GM19372 (cell line): ENCODE measurements around the gene SRSF9.
"Not testable (repeated sequence)": the region's sequence is repeated elsewhere in the genome, so short reads cannot be mapped to it uniquely, and the experiment has no call there.

Experiments used
- ATAC-seq: cut with Tn5 transposase; IDR thresholded peaks from one replicate; pipeline ENCODE4 v1.9.1; 2021; ENCODE audit warnings: mild to moderate bottlenecking, low read depth, moderate library complexity; ENCODE audit not compliant: unreplicated experiment

The SRSF9 gene

DNA sequence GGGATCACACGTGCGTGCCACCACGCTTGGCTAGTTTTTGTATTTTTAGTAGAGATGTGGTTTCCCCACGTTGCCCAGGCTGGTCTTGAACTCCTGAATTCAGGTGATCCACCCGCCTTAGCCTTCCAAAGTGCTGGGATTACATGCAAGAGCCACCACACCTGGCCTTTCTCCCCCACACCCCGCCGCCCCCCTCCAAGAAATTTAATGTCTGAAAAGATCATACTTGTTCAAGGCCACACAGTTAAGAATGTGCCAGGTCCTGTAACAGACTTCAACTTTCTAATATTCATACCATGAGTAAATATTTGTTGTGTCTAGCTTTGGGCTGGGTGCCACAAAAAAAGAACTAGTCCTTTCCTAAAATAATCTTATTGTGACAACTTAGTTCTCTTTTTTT lies 14.2 kb downstream of the SRSF9 start:
- no peak for ATAC-seq

DNA sequence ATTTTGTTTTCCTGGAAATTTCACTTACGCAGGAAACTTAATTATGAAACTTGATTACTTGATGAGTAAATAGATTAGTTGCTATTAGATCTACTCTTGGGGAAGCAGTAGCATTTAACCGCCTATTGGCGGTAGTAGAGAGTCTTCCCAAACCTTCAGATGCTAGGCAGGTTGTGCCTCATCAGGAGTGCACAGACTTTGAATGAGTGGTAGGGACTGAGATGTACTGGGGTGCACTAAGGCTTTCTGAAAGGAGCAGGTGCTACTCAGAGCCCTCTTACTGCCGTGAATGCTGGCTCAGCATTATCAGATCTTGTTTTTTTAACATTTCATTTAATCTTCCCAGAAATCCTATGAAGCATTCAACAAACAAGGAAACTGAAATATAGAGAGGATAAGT lies 15.6 kb downstream of the SRSF9 start:
- ATAC-seq: no peak

DNA sequence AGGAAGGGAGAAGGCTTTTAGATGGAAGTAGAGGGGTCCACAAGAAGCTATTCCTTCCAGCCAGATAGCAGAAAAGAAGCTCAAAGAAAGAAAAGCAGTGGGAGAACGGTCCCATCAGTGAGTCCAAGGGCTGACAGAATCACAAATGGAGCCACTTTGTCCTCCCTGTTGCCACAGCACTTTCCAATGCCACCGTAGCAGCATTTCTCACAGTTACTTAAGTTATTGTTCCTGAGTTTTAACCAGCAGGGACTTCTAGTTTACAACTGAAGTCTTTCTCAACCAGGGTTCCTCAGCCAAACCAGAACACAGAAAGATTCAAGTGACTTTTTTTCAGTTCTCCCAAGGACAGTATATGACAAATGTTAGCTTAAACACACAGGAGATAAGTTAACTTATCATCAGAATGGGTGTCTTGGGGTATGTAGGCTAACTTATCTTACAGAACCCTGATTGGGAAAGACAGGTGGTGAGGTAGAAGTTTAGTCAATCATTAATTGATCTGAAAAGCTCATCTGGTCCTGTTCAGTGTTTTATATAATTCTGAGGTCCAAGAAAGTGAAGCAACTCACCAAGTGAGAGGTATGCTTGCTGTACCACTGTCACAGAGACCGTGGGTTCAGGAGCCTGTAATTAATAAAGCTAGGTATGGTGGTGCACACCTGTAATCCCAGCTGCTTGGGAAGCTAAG lies 16.3 kb downstream of the SRSF9 start:
- ATAC-seq: no peak

DNA sequence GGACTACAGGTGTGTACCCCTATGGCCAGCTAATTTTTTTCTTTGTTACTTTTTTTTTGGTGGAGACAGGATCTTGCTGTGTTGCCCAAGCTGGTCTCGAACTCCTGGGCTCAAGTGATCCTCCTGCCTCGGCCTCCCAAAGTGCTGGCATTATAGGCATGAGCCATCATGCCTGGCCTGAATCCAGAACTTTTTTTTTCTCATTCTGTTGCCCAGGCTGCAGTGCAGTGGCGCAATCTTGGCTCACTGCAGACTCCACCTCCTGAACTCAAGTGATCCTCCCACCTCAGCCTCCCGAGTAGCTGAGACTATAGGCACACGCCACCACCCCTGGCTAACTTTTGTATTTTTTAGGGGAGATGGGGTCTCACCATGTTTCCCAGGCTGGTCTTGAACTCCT lies 17.0 kb downstream of the SRSF9 start:
- not testable (repeated sequence) for ATAC-seq

DNA sequence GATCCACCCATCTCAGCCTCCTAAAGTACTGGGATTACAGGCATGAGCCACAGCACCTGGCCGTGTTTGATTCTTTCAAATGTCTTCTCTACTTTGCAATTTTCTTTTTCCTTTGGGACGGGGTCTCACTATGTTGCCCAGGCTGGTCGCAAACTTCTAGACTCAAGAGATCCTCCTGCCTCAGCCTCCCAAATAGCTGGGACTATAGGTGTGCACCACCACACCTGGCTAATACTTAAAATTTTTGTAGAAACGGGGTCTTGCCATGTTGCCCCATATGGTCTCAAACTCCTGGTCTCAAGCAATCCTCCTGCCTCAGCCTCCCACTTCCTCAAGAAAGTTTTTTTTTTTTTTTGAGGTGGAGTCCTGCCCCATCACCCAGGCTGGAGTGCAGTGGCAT lies 21.6 kb downstream of the SRSF9 start:
- ATAC-seq: no peak

DNA sequence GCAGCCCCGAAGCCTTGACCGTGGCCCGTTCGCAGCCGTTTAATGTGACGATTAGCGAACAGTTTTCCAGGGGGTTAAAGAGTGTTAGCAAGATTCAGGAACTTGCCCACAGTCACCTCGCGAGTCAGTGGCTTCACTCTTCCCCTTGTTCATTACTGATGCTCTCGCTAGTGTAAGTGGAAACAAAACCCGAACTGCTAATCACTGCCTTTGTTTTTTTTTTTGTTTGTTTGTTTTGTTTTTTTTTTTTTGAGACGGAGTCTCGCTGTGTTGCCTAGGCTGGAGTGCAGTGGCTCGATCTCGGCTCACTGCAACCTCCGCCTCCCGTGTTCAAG lies 22.7 kb downstream of the SRSF9 start:
- ATAC-seq: not testable (repeated sequence)

DNA sequence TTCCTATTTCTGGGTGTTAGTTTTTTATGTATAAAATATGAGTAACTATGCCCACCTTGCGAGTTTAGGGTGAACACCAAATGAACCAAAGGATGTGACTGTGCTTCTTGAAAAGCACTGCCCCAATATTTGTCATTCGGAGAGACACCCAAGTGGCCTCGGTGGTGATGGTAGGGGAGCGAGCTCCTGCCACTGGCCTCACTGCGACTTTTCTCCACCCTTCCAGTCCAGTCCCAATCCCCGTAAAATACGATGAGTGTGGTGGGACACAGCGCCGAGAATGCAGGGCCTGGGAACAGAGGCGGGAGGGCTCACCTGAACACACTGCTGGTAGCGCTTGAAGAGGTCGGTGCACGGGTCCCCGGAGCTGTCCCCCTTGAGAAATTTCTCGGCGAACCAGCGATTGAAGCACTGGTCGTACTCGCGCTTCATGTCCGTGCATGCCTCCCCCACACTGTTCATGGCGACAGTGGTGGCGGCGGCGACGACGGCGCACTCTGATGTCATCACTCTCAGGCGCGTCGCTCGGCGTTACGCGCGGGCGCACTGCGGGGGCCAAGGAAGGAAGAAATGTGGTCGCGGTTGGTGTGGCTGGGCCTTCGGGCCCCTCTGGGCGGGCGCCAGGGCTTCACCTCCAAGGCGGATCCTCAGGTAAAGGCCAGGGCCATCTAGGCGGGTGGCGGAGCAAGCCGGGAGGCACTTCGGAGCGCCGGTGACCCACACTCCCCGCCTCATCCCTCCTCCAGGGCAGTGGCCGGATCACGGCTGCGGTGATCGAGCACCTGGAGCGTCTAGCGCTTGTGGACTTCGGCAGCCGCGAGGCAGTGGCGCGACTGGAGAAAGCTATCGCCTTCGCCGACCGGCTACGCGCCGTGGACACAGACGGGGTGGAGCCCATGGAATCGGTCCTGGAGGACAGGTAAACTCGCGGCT lies 23.4 kb downstream of the SRSF9 start, which contains the start of the genes GATC and TRIAP1:
Gene GATC (plus strand): TSS at position 534 of the 933 bp plus-strand sequence. CDS start 37 bp downstream, at position 571.
Gene TRIAP1 (minus strand): TSS at position 474 of the 933 bp plus-strand sequence. CDS start 12 bp downstream, at position 462.
- ATAC-seq: peak; percentile 86

DNA sequence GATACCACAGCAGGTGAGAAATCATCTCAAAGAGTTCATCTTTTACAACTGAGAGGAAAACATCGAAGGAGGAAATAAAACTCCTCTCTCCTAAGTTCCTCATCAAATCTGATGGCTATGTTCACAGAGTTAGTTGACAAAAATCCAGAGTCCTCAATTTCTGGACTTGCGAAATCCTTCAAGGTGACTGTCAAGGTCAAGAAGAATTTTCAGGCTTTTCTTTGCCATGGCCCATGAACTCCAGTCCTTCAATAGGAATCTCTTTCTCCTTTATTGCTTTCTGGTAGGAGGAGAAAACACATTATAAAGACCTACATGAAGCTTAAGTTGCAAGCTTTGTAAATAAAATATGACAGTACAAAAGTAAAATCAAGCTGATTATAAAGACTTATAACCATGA lies 24.9 kb downstream of the SRSF9 start:
- no peak for ATAC-seq

DNA sequence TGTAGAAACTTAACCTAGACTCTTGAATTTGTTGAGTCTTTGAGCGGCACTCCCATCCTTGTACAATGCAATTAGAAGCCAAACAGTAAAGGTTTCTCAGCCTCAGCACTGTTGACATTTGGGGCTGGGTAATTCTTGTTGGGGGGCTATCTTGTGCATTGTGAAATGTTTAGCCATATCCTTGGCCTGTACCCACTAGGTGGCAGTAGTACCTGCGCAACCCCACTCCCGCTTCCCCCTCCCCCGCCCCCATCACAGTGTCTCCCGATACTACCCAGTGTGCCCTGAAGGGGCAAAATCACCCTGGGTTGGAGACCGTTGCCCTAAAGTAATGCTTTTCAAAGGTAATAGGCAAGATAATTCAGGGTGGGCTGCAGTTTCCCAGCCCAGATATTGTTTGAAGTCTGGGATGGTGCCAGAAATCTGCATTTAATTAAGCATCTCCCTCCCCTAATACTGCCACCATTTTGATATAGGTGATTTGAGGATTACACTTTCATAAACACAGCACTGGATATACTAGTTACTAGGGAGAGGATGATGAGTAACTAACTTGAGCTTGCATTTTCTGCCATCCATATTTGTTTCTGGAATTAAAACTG lies 29.8 kb downstream of the SRSF9 start:
- ATAC-seq: no peak

DNA sequence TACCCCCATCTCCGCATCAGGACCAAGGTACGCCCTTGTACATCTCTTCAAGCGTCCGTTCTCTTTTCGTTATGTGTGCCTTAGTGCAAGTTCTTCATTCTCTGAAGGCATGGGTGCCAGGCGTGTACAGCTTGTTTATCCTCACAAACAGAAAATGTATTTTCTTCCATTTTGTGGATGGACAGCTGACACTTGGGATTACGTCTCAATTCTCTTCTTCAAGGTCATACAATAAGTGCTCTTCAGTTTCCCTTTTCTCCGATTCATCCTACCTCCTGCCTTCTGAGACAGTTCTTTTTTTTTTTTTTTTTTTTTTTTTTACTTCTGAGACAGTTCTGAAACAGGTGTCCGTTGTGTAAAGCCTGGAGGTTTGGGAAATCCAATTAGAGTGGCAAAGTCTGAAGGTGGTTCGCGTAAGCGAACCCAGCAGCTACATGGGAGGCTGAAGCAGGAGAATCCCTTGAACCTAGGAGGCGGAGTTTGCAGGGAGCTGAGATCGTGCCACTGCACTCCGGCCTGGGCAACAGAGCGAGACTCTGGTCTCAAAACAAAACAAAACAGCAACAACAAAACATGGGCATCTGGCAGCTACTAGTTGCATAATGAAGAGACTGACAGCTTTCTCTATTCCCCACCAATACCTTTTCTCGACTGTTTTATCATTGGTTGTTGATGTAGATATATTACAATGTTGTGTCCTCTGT lies 30.9 kb downstream of the SRSF9 start:
- no peak for ATAC-seq

DNA sequence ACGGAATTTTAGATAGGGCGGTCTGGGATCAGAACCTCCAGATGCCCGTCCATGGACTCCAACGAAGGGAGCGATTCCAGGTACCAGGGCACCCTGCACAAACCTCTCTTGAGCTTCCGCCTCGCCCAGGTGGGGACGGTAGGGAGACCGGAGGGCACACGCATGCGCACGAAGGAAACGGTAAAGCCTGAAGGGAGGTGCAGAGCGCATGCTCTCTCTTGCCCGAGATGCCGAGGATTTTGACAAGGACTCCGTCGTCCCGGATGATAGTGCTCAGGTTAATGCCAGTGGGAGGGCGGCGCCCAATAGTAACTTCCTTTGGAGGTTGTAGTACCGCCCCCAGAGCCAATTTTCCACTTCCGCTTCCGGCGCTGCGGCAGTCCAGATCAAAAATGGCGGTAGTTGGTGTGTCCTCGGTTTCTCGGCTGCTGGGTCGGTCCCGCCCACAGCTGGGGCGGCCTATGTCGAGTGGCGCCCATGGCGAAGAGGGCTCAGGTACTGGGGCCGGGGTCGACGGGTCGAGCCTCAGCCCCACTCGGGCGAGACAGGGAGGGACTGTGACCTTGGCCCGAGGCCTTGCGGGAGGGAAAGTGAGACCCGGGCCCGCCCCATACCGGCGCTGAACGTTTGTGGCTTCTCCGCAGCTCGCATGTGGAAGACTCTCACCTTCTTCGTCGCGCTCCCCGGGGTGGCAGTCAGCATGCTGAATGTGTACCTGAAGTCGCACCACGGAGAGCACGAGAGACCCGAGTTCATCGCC lies 31.6 kb downstream of the SRSF9 start, which contains the start of gene COX6A1:
Gene COX6A1 (plus strand): TSS at position 379 of the 760 bp plus-strand sequence. CDS start 14 bp downstream, at position 393.
- ATAC-seq: peak; percentile 95

DNA sequence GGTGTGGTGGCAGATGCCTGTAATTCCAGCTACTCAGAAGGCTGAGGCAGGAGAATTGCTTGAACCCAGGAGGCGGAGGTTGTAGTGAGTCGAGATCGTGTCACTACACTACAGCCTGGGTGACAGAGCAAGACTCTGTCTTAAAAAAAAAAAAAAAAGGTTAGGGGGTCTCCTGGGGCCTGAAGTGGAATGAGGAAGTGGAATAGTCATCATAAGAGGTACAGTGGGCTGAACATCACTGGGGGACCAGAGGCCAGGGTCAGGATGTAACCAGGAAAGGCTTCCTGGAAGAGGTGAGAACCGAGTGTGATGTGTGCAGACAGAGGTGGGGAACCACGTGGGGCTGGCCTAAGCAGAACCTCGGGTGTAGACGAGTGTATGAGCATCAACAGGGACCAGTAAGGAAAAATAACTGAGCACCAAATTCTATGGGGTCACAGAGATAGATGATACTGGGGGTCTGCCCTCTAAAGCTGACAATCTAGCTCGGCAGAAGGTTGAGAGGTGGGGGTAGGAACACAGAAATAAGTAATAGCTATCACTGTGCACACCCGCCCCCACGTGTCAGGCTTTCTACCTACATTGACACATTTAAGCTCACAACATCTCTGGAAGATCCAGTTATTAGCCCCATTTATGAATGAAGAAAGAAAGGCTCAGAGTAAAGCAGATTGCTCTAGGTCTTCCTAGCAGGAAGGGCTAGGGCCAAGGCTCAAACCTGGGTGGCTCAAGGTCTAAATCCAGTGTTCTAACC lies 36.6 kb downstream of the SRSF9 start:
- ATAC-seq: no peak

DNA sequence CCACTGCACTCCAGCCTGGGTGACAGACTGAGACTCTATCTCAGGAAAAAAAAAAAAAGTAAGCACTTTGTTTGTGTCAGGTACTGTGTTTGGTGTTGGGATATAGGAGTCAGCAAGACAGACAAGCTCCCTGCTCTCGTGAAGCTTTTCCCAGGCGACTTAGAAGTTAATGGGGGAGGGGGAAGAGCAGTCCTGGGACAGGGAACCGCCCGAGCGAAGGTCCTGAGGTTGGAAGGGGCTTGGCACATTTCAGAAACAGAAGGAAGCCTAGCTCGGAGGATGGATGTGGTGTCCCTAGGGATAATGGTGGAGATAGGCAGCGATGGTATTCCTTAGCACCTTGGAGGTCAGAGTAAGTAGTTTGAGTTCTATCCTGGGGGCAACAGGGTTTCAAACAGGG lies 40.2 kb downstream of the SRSF9 start:
- ATAC-seq: no peak

DNA sequence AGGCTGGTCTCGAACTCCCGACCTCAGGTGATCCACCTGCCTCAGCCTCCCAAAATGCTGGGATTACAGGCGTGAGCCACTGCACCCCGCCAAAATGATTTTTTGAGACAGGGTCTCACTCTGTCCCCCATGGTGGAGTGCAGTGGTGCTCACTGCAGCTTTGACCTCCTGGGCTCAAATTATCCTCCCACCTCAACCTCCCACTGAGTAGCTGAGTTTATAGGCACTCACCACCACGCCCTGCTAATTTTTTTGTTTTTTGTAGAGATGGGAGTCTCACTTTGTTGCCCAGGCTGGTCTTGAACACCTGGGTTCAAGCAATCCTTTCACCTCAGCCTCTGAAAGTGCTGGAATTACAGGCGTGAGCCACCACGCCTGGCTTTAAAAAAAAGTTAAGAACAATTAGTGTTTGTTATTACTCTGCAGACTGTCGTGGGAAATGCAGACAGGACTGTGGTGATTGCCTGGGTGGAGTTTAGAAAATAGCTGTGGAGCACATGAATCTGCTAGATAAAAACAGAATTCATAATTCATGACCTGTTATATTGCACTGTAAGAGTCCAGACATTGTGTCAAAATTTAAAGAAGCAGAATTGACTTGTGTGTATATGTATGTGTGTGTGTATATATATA lies 40.8 kb downstream of the SRSF9 start:
- ATAC-seq: no peak

DNA sequence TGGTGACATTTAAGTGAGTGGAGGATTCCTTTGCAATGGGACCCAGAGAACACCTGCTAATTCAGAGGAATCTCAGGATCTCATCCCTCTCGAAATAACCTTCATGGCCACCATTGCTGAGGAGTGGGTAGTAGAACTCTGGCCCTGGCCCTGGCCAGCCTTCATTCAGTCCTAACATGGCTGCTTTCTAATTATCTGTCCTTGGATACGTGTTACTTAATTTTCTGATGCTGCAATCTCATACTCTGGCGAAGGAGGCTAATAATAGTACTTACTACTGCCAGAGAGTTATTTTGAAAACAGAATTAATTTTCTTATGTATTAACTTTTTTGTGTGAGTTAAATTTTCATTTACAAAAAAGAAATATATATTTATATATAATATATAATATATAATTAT lies 43.8 kb downstream of the SRSF9 start:
- ATAC-seq: no peak

DNA sequence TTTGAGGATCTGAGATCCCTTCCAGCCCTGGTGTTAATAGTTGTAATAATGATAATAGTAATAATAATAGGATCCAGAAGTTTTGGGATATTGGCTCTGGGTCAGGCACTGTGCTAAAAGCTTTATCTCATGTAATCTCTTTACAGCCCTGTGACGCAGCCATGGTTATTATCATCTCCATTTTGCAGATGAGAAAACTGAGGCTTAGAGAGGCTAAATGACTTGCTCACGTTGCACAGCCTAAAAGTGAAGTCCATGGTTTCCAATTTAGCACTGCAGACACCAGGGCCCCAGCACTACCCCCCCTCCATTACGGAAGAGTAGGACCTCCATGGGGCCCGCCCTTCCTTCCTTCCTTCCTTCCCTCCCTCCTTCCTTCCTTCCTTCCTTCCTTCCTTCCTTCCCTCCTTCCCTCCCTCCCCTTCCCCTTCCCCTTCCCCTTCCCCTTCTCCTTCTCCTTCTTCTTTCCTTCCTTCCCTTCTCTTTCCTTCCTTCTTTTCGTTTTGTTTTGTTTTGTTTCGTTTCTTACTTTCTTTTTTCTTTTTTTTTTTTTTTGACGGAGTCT lies 46.6 kb downstream of the SRSF9 start:
- ATAC-seq: no peak

DNA sequence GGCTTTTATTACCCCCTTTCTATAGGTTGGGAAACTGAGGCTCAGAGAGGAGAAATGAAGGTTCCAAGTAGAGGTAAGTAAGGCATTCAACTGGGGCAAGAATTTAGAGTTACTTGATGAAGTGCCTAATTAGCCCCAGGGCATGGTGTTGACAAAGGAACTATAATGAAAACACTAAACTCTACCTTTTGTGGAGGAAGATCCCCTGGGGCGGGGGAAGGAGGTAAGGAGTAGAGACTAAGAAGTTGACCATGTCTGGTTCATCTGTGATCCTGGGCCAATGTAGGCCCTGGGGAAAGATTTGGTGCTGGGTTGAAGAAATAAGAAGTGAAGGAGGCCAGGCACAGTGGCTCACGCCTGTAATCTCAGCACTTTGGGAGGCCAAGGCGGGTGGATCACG lies 47.8 kb downstream of the SRSF9 start:
- no peak for ATAC-seq

DNA sequence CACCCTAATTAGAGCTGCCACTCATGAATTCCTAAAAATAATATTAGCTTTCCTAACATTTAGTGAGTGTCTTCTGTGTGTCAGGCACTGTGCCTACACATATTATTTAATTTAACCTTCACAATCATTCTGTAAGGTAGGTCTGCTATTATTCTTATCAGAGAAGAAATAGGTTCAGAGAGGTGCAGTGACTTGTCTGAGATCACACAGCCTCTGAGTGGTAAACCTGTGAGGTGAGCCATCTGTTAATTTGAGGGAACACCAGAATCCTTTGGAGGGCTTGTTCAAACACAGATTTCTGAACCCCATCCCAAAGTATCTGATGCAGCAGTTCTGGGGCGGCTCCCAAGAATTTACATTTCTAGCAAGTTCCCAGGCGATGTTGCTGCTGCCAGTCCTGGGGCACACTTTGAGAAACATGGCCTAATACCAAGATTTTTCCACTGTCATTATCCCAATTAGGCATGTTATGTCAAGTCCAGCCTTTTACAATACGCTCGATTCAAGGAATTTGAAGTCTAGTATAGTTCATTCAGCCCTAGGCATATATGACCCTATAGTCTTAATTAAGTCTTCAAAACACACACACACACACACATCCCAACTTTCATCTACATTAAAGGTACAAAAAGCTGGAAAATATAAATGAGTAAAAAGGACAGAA lies 51.5 kb downstream of the SRSF9 start:
- ATAC-seq: no peak
